CD4-positive, alpha-beta T cell treated with Interleukin-10 for 1 hour (primary cell): ENCODE data around the gene CPD.
"Not testable (repeated sequence)": the region's sequence is repeated elsewhere in the genome, so short reads cannot be mapped to it uniquely, and the experiment has no call there.

ENCODE experiments used
- DNase-seq: peaks from one replicate; pipeline ENCODE4 v3.0.0-alpha.2; 2020

Gene CPD

GRCh38 chr17:30389756-30390300 is 11.1 kb downstream of the CPD start:
- DNase-seq: no peak

DNA sequence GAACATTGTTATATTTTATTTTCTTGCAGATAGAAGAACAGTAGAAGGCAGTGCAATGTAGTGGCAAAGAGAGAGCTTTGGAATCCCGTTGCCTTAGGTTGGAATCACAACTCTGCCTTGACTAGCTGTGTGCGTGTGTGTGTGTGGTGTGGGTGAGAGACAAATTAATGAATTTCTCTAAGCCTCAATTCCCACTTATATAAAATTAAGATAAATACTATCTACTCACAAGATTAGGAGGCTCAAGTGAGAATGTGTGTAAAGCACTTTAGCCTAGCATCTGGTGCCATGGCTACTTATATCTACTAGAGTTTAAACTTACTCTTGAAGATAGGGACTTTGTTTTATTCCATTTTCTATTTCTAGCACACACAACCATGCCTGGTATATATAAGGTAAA is 12.8 kb downstream of the CPD start:
- DNase-seq: no peak

GRCh38 chr17:30393491-30393890 is 14.8 kb downstream of the CPD start:
- DNase-seq: no peak

DNA sequence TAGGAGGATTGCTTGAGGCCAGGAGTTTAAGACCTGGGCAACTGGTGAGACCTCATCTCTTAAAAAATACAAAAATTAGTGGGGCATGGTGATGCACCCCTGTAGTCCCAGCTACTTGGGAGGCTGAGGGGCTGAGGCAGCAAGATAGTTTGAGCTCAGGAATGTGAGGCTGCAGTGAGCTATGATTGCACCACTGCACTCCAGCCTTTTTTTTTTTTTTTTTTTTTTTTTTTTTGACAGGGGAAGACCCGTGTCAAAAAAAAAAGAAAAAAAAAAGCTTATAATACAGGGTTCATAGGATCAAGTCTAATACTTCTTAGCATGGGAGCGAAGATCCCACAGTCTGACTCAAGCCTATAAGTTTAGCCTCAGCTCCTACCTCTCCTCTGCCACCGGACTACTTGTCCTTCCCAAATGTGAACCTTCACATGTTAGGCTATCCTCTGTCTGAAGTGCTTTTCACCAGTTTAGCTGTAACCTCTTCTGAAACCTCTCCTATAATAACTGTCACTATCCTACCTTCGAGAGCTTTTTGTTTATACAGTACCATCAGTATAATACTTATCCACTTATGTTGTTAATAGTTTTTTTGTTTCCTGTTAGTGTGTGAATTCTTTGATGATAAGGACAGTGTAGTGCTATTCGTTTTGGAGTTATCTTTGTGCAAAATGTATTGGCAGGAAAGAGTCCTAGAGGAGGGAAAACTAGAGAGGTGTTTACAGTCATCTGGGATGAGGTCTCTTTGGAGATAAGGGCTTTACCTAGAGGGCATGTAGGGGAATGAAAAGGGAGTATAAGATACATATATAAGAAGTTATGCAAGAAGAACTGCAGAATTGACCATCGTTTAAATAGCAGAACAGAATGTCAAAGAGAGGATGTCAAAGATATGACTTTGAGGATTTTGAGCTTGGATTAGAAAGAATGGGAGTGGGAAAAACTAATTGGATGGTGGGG is 15.5 kb downstream of the CPD start:
- no peak for DNase-seq

DNA sequence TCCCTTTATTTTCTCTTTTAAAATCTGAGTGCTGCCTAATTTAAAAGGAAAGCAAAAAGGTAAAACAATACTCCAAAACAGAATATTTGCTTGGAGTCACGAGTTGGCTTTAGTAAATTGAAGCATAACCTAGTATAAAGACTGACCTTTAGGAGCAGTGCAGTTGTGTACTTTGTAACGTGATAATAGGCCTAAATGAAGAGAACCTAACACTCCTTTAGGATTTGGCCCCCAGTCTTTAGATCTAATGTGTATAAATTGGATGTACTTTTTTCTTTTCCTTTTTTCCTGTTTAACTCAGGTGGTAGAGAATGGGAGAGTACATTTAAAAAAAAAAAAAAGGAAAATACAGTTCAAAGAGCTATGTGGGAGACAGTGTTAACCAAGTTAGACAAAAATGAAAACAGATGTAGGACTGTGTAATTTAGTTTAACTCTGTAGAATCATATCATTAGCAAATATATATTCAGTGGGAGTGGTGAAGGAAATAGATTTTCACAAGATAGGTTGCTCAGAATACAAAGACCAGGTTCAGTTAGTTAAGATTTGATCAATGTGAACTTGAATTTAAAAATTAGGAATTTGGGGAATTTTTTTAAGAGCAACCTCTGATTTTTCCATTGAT is 16.8 kb downstream of the CPD start:
- no peak for DNase-seq

DNA sequence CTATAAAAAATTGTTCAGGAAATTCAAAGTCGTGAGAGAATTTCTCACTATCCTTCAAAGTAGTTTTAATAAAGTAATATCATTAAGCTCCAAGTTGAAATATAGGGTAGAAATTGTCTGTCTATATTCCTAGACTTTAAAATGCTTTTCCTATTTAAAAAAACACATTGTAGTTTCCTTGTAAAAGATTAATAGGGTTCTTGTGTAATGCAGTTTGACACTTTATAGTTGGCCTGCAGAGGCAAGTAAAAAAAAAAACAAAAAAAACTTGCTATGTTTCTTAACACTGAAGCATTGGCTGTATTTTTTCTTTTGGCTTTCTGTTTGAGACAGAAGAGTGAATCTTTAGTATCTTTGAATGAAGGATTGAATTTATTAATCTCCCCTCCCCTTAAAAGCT is 17.4 kb downstream of the CPD start:
- DNase-seq: no peak

DNA sequence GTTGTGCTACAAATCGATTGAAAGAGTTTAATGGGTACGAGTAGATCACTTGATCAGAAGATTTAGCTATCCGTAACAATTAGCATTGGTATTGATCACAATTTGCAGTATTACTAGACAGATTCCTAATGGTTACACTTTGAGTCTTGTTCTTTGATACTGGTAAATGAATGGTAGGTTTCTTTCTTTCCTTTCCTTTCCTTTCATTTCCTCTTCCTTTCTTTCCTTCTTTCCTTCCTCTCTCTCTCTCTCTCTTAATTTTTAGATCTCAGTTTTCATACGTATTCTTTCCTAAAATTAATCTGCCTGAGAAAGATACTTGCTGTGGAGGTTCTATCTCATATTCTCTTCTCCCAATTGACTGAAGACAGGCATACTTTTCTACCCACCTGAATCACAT is 17.9 kb downstream of the CPD start:
- DNase-seq: no peak

DNA sequence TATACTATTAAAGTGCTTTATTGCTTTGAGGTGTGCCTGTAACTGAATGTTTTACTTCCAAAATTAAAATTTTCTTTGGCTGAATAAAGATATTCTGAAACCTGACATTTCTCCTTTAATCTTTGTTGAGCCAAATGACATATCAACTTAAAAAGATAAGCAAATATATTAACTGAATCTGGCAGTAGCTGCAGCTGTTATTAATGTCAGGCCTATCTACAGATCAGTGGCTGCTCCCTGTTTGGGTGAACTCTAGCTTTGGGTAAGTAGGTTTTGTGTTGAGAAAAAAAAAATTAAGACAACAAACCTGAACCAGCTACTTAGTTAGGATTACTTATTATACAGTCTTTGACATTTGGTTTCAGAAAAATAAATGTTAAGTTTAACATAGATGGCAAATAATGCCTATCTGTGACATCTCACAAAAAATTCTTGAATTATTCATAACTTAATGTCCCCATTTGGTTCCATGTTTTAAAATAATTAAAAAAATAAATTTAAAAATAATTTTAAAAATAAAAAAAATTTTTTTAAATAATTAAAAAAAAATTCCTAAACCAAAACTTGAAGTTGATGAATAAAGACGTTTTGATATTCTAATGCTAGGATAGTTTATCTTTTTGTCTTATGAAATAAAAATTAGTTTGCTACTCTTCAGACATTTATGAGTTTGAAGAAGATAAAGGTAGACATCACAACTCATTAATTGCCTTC is 19.8 kb downstream of the CPD start:
- DNase-seq: no peak

GRCh38 chr17:30401097-30401496 is 22.4 kb downstream of the CPD start:
- DNase-seq: no peak

DNA sequence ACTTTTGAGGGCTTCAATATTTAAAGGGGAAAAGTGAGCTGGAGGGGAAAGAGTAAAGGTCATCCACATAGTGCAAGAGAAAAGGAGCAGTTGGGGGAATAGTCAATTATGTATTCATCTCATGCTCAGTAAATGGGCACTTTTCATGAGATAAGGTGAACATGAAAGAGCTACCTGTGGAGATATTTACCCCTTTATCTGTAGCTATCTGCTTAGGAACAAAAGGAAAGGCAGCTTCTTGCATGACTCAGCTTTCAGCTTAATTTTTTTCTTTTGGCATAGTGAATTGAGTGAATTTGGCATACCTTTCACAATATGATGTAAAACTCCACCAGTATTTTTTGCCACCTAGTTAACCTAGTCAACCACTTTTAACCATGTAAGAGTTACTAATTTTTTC is 26.4 kb downstream of the CPD start:
- DNase-seq: no peak

GRCh38 chr17:30410627-30411026 is 31.9 kb downstream of the CPD start:
- not testable (repeated sequence) for DNase-seq

DNA sequence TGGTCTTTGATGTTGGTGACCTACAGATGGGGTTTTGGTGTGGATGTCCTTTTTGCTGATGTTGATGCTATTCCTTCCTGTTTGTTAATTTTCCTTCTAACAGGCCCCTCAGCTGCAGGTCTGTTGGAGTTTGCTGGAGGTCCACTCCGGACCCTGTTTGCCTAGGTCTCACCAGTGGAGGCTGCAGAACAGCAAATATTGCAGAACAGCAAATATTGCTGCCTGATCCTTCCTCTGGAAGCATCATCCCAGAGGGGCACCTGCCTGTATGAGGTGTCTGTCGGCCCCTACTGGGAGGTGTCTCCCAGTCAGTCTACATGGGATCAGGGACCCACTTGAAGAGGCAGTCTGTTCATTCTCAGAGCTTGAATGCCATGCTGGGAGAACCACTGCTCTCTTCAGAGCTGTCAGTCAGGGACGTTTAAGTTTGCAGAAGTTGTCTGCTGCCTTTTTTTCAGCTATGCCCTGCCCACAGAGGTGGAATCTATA is 33.3 kb downstream of the CPD start:
- not testable (repeated sequence) for DNase-seq

DNA sequence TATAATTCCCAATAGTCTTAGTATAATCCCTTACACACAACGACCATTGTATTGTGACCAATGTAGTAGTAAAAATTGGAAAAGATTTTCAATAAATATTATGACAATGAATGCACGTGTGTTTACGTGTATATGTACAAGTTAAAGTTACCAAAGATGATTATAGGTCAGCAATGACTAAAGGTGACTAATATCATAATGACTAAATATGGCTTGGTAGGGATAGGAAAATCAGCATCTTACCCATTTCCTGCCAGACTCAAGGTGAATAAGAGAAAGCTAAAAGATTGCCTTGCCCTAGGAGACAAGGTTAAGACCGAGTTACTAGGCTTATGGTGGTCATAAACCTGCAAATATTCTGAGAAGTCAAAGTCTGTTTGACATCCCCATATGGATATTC is 34.4 kb downstream of the CPD start:
- DNase-seq: no peak

DNA sequence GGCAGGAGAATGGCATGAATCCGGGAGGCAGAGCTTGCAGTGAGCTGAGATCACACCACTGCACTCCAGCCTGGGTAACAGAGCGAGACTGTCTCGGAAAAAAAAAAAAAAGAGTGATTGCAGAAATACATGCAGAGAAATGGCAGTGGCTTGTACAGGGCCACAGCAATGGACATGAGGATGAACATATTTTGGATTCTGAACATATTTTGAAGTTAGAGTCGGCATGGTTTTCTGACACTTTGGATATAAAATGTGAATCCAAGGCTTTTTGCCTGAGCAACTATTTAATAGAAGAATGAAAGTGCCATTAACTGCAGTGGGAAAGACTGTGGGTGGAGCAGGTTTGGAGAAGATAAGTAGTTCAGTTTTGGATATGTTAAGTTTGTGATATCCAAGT is 35.8 kb downstream of the CPD start:
- no peak for DNase-seq

DNA sequence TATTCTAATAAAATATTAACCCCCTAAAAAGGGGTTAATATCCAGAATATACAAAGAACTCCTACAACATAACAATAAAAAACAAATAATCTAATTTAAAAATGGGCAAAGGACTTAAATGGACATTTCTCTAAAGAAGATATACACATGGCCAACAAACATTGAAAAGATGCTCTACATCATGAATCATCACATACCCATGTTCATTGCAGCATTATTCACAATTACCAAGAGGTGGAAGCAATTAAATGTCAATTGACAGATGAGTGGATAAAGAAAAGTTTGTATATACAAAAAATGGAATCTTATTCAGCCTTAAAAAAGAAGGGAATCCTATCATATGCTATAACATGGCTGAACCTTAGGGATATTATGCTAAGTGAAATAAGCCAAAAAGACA is 36.8 kb downstream of the CPD start:
- DNase-seq: no peak

DNA sequence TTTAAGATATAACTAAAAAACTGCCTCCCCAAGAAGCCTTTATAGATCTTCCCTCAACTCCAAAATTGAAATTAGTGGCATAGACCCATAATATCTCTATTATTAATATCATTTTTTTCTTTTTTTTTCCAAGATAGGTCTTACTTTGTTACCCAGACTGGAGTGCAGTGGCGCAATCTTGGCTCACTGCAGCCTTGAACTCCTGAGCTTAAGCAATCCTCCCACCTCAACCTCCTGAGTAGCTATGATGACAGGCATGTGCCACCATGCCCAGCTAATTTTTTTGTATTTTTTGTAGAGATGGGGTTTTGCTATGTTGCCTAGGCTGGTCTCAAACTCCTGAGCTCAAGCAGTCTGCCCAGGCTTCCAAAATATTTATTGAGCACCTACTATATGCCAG is 39.3 kb downstream of the CPD start:
- not testable (repeated sequence) for DNase-seq

- no peak for DNase-seq
Measured at GRCh38 chr17:30421592-30421991, 42.9 kb downstream of the CPD start.

DNA sequence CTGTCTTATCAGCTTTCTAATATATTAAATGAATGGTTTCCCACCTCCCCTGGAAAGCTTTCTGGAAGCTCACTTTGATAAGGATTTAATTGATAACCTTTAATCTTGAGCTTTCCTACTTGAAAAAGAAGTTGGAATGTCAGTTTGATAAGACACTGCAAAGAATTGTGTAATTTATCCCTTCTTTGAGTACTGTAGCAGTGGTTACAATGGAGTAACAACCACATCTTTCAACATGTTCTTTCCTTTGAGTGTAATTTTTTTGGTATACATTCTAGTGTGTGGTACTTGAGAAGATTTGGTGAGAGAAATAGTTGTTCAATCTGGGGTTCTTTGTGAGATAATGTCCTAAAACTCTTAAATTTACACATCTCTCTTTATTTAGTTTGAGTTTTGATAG is 43.4 kb downstream of the CPD start:
- DNase-seq: no peak

GRCh38 chr17:30424471-30424870 is 45.7 kb downstream of the CPD start:
- DNase-seq: no peak

GRCh38 chr17:30426292-30426691 is 47.6 kb downstream of the CPD start:
- DNase-seq: no peak

DNA sequence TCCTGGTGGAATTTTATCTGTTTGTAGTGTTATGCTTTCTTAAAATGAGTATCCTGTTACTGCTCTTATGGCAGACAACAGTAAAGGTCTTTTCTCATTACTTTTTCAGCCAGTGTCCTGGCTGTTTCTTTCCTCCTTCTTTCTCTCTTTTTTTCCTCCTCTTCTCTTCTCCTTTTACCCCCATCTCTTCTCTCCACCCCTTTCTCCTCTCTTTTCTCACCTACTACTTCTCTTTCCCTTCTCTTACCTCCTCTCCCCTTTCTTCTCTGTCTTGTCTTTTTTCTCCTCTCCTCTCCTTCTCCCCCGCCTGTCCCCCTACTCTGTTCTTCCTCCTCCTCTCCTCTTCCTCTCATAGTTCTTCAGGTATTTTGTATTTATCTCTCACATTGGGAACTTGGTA is 48.9 kb downstream of the CPD start:
- no peak for DNase-seq

DNA sequence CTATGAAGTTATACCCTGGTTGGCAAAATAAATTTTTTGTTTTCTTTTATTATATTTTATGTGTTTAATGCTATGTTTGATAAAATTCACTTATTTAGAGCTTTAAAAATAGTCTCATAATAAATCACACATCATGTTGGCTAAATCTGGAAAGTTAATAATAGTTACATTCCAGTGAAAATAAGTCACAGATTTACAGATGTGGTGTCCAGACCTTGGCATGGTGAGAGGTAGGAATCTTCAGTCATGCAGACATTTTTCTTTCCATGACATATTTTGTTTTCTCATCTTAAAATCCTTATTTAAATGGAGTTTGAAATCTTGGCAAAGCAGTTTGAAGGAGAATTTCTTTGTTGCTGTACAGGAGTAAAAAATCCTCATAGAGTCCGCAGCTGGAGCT is 50.4 kb downstream of the CPD start:
- no peak for DNase-seq

DNA sequence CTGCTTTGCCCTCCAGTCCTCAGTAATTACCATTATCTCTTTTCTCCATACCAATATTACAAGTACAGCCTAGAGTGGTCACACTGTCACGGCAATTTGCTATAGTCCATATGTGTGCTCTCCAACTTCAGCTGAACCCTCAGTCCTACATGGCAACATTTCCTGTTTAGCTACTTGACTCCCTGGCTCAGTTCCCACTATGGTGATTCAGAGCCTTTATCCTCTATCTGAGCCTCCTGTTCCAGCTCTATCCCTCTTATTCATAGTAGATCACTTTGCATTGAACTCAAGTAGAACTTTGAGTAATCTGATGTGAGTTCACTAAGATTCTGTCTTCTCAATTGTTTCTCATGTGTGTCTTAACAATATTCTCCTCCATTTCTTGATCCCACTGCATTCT is 54.8 kb downstream of the CPD start:
- no peak for DNase-seq
